WTC11 (cell line): Measurements from ENCODE around the gene MT1M.

ENCODE experiments used
- ELF4 ChIP-seq: sonication (generic); formaldehyde crosslinking; IDR thresholded peaks from 2 replicates; pipeline ENCODE4 v1.8.1; 2022; ENCODE audit warnings: low read depth, mild to moderate bottlenecking, moderate library complexity, missing genetic modification reagents
- FOXP1 ChIP-seq: sonication (generic); formaldehyde crosslinking; IDR thresholded peaks from 2 replicates; pipeline ENCODE4 v1.8.0; 2022; ENCODE audit warnings: missing genetic modification reagents, mild to moderate bottlenecking, moderate library complexity, borderline replicate concordance
- NFATC4 ChIP-seq: fragments of 250-450 bp; sonication (Bioruptor Pico); IDR thresholded peaks from 2 replicates; pipeline ENCODE4 v1.9.0; 2021; ENCODE audit warnings: mild to moderate bottlenecking
- NFE2L1 ChIP-seq: sonication (generic); formaldehyde crosslinking; IDR thresholded peaks from 2 replicates; pipeline ENCODE4 v1.8.1; 2023; ENCODE audit warnings: missing genetic modification reagents
- NR2C2 ChIP-seq: sonication (generic); formaldehyde crosslinking; IDR thresholded peaks from 2 replicates; pipeline ENCODE4 v1.8.0; 2022; ENCODE audit warnings: mild to moderate bottlenecking, missing genetic modification reagents
- TF ChIP-seq, protein P1 (sequence below): fragments of 200-600 bp; IDR thresholded peaks from 2 replicates; pipeline ENCODE4 v1.8.0; 2022; ENCODE audit warnings: antibody characterized with exemption

DNA sequence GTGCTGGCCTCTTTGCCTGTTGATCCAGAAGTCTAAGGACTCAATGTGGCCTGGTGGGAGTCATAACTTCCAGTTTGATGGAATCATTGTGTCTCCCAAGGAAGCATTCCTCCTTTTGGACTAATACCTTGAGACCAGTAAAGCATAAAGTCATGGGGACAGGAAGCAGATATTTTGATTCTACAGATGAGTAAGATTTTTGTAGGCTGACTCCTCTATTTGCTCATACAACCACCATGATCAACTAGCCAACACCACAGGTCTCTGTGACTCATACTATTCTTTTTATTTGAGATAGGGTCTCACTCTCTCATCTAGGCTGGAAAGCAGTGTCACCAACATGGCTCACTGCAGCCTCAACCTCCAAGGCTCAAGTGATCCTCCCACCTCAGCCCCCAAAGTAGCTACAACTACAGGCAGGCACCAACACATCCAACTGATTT is 17.9 kb upstream of the MT1M start:
- TF ChIP-seq, protein P1, sequence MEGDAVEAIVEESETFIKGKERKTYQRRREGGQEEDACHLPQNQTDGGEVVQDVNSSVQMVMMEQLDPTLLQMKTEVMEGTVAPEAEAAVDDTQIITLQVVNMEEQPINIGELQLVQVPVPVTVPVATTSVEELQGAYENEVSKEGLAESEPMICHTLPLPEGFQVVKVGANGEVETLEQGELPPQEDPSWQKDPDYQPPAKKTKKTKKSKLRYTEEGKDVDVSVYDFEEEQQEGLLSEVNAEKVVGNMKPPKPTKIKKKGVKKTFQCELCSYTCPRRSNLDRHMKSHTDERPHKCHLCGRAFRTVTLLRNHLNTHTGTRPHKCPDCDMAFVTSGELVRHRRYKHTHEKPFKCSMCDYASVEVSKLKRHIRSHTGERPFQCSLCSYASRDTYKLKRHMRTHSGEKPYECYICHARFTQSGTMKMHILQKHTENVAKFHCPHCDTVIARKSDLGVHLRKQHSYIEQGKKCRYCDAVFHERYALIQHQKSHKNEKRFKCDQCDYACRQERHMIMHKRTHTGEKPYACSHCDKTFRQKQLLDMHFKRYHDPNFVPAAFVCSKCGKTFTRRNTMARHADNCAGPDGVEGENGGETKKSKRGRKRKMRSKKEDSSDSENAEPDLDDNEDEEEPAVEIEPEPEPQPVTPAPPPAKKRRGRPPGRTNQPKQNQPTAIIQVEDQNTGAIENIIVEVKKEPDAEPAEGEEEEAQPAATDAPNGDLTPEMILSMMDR, result no peak
- TF ChIP-seq ELF4 (no peak), NR2C2 (CRISPR knock-in tag) (no peak), NFATC4 (CRISPR knock-in tag) (no peak), FOXP1 (CRISPR knock-in tag) (no peak), NFE2L1 (CRISPR knock-in tag) (no peak)
